Superior temporal gyrus (tissue), 1 donor: ENCODE results near the gene CLIC6.

Experiments
- DNase-seq: peaks from one replicate; pipeline ENCODE4 v3.0.0-alpha.2; 2016; ENCODE audit errors: extremely low spot score

CLIC6 gene

GRCh38 chr21:34726627-34727337, 58.0 kb downstream of the CLIC6 start:
- DNase-seq, result no peak

- DNase-seq, result no peak
Measured at GRCh38 chr21:34728479-34728878, 59.7 kb downstream of the CLIC6 start.

GRCh38 chr21:34730194-34730593, 61.4 kb downstream of the CLIC6 start:
- no peak for DNase-seq

GRCh38 chr21:34730756-34731445, 62.1 kb downstream of the CLIC6 start:
- DNase-seq, result no peak

GRCh38 chr21:34732388-34732821, 63.6 kb downstream of the CLIC6 start:
- no peak for DNase-seq

GRCh38 chr21:34733852-34734251, 65.1 kb downstream of the CLIC6 start:
- no peak for DNase-seq

- DNase-seq, result no peak
Measured at GRCh38 chr21:34734696-34735095, 65.9 kb downstream of the CLIC6 start.

GRCh38 chr21:34736116-34736874, 67.5 kb downstream of the CLIC6 start:
- DNase-seq, result no peak

- no peak for DNase-seq
Measured at GRCh38 chr21:34737115-34737514, 68.3 kb downstream of the CLIC6 start.

- DNase-seq, result no peak
Measured at GRCh38 chr21:34740198-34740597, 71.4 kb downstream of the CLIC6 start.

GRCh38 chr21:34743285-34743684, 74.5 kb downstream of the CLIC6 start:
- no peak for DNase-seq

GRCh38 chr21:34743831-34744230, 75.0 kb downstream of the CLIC6 start:
- DNase-seq, result no peak

GRCh38 chr21:34744801-34745200, 76.0 kb downstream of the CLIC6 start:
- no peak for DNase-seq

GRCh38 chr21:34745557-34746255, 76.9 kb downstream of the CLIC6 start:
- peak; percentile 82 for DNase-seq

GRCh38 chr21:34748862-34749261, 80.1 kb downstream of the CLIC6 start:
- DNase-seq, result no peak

GRCh38 chr21:34754690-34755647, 86.2 kb downstream of the CLIC6 start:
- DNase-seq, result no peak

- DNase-seq, result no peak
Measured at GRCh38 chr21:34761758-34762330, 93.0 kb downstream of the CLIC6 start.

- no peak for DNase-seq
Measured at GRCh38 chr21:34762786-34763185, 94.0 kb downstream of the CLIC6 start.

- DNase-seq, result no peak
Measured at GRCh38 chr21:34764715-34765284, 96.0 kb downstream of the CLIC6 start.

- no peak for DNase-seq
Measured at GRCh38 chr21:34765619-34766018, 96.8 kb downstream of the CLIC6 start.
